Esophagus squamous epithelium (tissue), 4 donors: ENCODE measurements around the gene TMEM59L.

Experiments
- POLR2A ChIP-seq, 4 donors: fragments of 450-650 bp; IDR thresholded peaks; one replicate each; pipeline ENCODE4 v1.6.1; 2017; ENCODE audit warnings: antibody characterized with exemption in 4 of 4, mild to moderate bottlenecking in 4 of 4, moderate library complexity in 3 of 4
- TF ChIP-seq, protein P1 (sequence below), 6 experiments: fragments of 450-650 bp in 4 of 6; fragments of 200-600 bp in 2 of 6; sonication (generic) in 2 of 6; IDR thresholded peaks; one replicate each; pipeline ENCODE4 v1.5.1; 2016 to 2019; ENCODE audit warnings: antibody characterized with exemption in 6 of 6, mild to moderate bottlenecking in 4 of 6, moderate library complexity in 4 of 6

DNA sequence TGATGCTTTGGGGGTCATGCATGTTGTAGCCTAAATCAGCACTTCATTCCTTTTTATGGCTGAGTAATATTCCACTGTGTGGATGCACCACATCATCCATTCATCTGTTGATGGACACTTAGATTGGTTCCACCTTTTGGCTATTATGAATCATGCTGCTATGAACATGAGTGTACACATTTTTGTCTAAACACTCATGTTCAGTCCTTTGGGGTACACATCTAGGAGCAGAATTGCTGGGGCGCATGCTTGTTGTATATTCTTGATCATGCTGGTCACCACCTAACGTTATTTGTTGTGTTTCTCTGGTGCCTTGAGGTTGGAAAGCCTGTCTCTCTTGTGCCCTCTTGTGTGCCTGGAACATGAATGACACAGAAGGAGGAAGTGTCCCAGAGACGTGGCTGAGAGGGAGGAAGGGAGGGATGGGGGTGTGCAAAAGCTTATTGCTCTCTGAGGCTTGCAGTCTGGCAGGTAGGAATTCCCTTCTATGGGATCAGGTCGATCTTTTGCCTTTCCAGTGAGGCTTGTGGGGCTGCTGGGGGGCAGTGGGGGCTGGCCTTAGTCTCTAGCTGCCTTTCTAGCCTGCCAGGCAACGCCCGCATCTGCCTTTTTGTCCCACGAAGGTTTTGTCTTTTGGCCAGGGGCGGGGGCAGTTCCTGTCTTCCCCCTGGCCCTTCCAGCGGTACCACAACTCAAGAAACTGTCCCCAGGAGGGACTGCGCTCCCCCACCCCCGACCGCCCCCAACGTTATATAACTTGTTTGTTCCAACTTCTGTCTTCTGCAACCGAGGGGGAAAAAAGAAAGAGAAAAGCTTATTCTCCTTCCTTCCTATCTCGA is 31.7 kb downstream of the TMEM59L start:
- TF ChIP-seq, protein P1, sequence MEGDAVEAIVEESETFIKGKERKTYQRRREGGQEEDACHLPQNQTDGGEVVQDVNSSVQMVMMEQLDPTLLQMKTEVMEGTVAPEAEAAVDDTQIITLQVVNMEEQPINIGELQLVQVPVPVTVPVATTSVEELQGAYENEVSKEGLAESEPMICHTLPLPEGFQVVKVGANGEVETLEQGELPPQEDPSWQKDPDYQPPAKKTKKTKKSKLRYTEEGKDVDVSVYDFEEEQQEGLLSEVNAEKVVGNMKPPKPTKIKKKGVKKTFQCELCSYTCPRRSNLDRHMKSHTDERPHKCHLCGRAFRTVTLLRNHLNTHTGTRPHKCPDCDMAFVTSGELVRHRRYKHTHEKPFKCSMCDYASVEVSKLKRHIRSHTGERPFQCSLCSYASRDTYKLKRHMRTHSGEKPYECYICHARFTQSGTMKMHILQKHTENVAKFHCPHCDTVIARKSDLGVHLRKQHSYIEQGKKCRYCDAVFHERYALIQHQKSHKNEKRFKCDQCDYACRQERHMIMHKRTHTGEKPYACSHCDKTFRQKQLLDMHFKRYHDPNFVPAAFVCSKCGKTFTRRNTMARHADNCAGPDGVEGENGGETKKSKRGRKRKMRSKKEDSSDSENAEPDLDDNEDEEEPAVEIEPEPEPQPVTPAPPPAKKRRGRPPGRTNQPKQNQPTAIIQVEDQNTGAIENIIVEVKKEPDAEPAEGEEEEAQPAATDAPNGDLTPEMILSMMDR (IDR thresholded peaks at IDR 0.05): no peak
- TF ChIP-seq POLR2A (IDR thresholded peaks at IDR 0.05): no peak
